A673 (cell line): ENCODE measurements around the gene NPNT. TPM values are rescaled to one million over a fixed set of nuclear protein-coding genes. Genes with fewer than 3 reads are reported as not detected.
A peak's percentile ranks its signal among the peaks of the same experiment; 100 is the strongest.

Source experiments
- BruUV-seq: library from RNA; stranded (reverse); fragments of 400-500 nt; replicated peaks from 2 replicates; lab custom pipeline; 2021; lab: Mats Ljungman, UMichigan
- CTCF ChIA-PET: fragments of 300-600 bp; sonication (Branson Sonifier 250); formaldehyde crosslinking; loops from one replicate; lab custom pipeline; 2022; ENCODE audit warnings: antibody characterized with exemption; lab: Charles Lee
- POLR2A ChIA-PET: fragments of 300-600 bp; sonication (Branson Sonifier 250); formaldehyde crosslinking; loops from one replicate; lab custom pipeline; 2022; ENCODE audit warnings: antibody characterized with exemption; ENCODE audit not compliant: low non-redundant PET; lab: Charles Lee
- DNase-seq: peaks from one replicate; pipeline ENCODE4 v3.0.0-alpha.2; 2015; ENCODE audit warnings: low spot score
- H3K27ac ChIP-seq: fragments of 200-600 bp; sonication (generic); 2 replicates; pipeline ENCODE4 v1.5.1; 2016; ENCODE audit warnings: mixed run types, low read depth, mild to moderate bottlenecking, mixed read lengths, antibody characterized with exemption, low read length; ENCODE audit not compliant: poor library complexity, severe bottlenecking
- H3K27me3 ChIP-seq: fragments of 200-600 bp; sonication (generic); replicated peaks from 2 replicates; pipeline ENCODE4 v1.6.1; 2017; ENCODE audit warnings: mixed run types, low read depth, mild to moderate bottlenecking, mixed read lengths, antibody characterized with exemption, low read length; ENCODE audit not compliant: insufficient read depth, poor library complexity
- H3K36me3 ChIP-seq: fragments of 200-600 bp; sonication (generic); 2 replicates; pipeline ENCODE4 v1.6.1; 2016; ENCODE audit warnings: mixed run types, mild to moderate bottlenecking, mixed read lengths, antibody characterized with exemption, low read length; ENCODE audit not compliant: insufficient read depth, poor library complexity, severe bottlenecking
- H3K4me1 ChIP-seq: fragments of 200-600 bp; sonication (generic); 2 replicates; pipeline ENCODE4 v1.6.1; 2017; ENCODE audit warnings: mixed run types, mild to moderate bottlenecking, mixed read lengths, antibody characterized with exemption, low read length; ENCODE audit not compliant: insufficient read depth, poor library complexity, severe bottlenecking
- H3K4me3 ChIP-seq: fragments of 200-600 bp; sonication (generic); 2 replicates; pipeline ENCODE4 v1.5.1; 2016; ENCODE audit warnings: low read depth, mixed run types, mild to moderate bottlenecking, mixed read lengths, low read length; ENCODE audit not compliant: poor library complexity, severe bottlenecking
- H3K9me3 ChIP-seq: fragments of 200-600 bp; sonication (generic); 2 replicates; pipeline ENCODE4 v1.6.1; 2016; ENCODE audit warnings: mixed run types, low read depth, mild to moderate bottlenecking, mixed read lengths, antibody characterized with exemption, low read length; ENCODE audit not compliant: poor library complexity, severe bottlenecking
- EZH2 ChIP-seq: fragments of 200-600 bp; sonication (generic); IDR thresholded peaks from 2 replicates; pipeline ENCODE4 v1.6.1; 2017; ENCODE audit warnings: borderline replicate concordance, low read depth, mild to moderate bottlenecking, mixed read lengths, antibody characterized with exemption, low read length; ENCODE audit not compliant: poor library complexity, severe bottlenecking
- intact Hi-C: fragments of 100-400 bp; cut with micrococcal nuclease; formaldehyde crosslinking; loops from one replicate; pipeline ENCODE4 v1.10.0; 2022; ENCODE audit not compliant: unreplicated experiment
- total RNA-seq: library from RNA; stranded (reverse); gene quantifications from 2 replicates; pipeline ENCODE4 v1.2.3, GENCODE V29; 2021
- TF ChIP-seq, protein P1 (sequence below): fragments of 300-800, 200-600 bp; sonication (generic); conservative IDR thresholded peaks from 2 replicates; pipeline ENCODE4 v1.5.1; 2017; ENCODE audit warnings: low read depth, mild to moderate bottlenecking, antibody characterized with exemption, low read length, moderate library complexity, mixed read lengths

NPNT gene
- total RNA-seq, 1 experiment from 2014 or later: 0.45 TPM

- DNase-seq: no peak
- TF ChIP-seq, protein P1, sequence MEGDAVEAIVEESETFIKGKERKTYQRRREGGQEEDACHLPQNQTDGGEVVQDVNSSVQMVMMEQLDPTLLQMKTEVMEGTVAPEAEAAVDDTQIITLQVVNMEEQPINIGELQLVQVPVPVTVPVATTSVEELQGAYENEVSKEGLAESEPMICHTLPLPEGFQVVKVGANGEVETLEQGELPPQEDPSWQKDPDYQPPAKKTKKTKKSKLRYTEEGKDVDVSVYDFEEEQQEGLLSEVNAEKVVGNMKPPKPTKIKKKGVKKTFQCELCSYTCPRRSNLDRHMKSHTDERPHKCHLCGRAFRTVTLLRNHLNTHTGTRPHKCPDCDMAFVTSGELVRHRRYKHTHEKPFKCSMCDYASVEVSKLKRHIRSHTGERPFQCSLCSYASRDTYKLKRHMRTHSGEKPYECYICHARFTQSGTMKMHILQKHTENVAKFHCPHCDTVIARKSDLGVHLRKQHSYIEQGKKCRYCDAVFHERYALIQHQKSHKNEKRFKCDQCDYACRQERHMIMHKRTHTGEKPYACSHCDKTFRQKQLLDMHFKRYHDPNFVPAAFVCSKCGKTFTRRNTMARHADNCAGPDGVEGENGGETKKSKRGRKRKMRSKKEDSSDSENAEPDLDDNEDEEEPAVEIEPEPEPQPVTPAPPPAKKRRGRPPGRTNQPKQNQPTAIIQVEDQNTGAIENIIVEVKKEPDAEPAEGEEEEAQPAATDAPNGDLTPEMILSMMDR: no peak
- peak; percentile 73 for TF ChIP-seq EZH2
- intact Hi-C loops: no loop called here
- no TSS peak for BruUV-seq
- ChIA-PET POLR2A (no interaction called here), CTCF (no interaction called here)
- Histone ChIP-seq H3K36me3 (no peaks in the 10 kb centered on the region), H3K4me1 (peaks cover 12% of the 10 kb centered on the region), H3K4me3 (peak overlapping the region; percentile 48), H3K27me3 (peaks cover 99% of the 10 kb centered on the region), H3K27ac (no peak overlapping the region), H3K9me3 (no peaks in the 10 kb centered on the region)
Measured at GRCh38 chr4:105896461-105896942, 1.2 kb downstream of the NPNT start.

- BruUV-seq: no TSS peak
- TF ChIP-seq EZH2: no peak
- TF ChIP-seq, protein P1: no peak
- no peak for DNase-seq
- POLR2A ChIA-PET: no interaction called here
- CTCF ChIA-PET: interaction anchor here (1.0 kb wide), 1 partner anchor 58 kb away, joined by 3 read pairs; no protein-coding TSS in a partner anchor
- no peak overlapping the region for H3K27ac ChIP-seq
- H3K4me1 ChIP-seq: peaks cover 12% of the 10 kb centered on the region
- H3K9me3 ChIP-seq: no peaks in the 10 kb centered on the region
- no peak overlapping the region for H3K4me3 ChIP-seq
- intact Hi-C loops: no loop called here
- H3K27me3 ChIP-seq: peaks cover 100% of the 10 kb centered on the region
- H3K36me3 ChIP-seq: no peaks in the 10 kb centered on the region
Measured at GRCh38 chr4:105896984-105897775, 1.9 kb downstream of the NPNT start.

DNA sequence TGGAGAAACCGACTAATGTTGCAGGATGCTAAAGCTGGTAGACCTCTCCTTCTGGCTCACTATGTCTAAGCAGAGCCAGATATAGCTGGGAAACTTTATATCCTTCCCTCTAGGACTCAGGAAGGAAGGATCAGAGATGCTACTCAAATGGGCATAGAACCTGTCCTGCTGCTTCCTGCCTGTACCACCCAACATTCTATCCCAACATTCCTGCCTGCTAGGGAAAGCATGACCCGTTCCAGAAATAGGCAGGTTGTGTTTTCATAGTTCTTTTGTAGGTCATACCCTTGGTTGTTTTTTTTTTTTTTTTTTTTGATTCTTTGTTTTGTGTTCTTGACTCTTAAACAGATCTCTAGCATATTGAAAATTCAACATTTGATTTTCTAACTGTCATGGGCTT is 5.3 kb downstream of the NPNT start:
- no peak for TF ChIP-seq EZH2
- TF ChIP-seq, protein P1: no peak
- ChIA-PET CTCF (no interaction called here), POLR2A (no interaction called here)
- Histone ChIP-seq H3K27ac (no peak overlapping the region), H3K9me3 (no peaks in the 10 kb centered on the region), H3K27me3 (peaks cover 79% of the 10 kb centered on the region), H3K4me3 (no peak overlapping the region), H3K4me1 (peaks cover 11% of the 10 kb centered on the region), H3K36me3 (no peaks in the 10 kb centered on the region)
- DNase-seq: no peak
- intact Hi-C loops: no loop called here
- BruUV-seq: no TSS peak
